K562 (cell line): ENCODE measurements around the gene KCP. TPM values are rescaled to one million over a fixed set of nuclear protein-coding genes. Genes with fewer than 3 reads are reported as not detected.
A peak's percentile ranks its signal among the peaks of the same experiment; 100 is the strongest.

ENCODE experiments used
- GTF2F1 ChIP-seq: IDR thresholded peaks from 2 replicates; pipeline ENCODE4 v1.6.1; 2011; ENCODE audit warnings: low read depth, low read length, improper control_type of control experiment
- SMC3 ChIP-seq: conservative IDR thresholded peaks from 2 replicates; pipeline ENCODE4 v1.6.1; 2011; ENCODE audit warnings: low read depth, low read length, improper control_type of control experiment; ENCODE audit not compliant: insufficient read depth
- TCF7 ChIP-seq: sonication (generic); IDR thresholded peaks from 2 replicates; pipeline ENCODE4 v1.6.1; 2016; ENCODE audit warnings: antibody characterized with exemption, borderline replicate concordance
- USF2 ChIP-seq: sonication (generic); formaldehyde crosslinking; IDR thresholded peaks from 2 replicates; pipeline ENCODE4 v1.5.0; 2020; ENCODE audit warnings: missing genetic modification reagents
- polyA plus RNA-seq, 8 experiments: library from polyadenylated mRNA; depleted of rRNA in 4 of 8; stranded (reverse) in 5 of 8; unstranded in 3 of 8; fragments of >200 nt; fragmentation: Nextera tagmentation in 2 of 8; fragmentation: Illumina TruSeq in 1 of 8; extraction: Ambion mirVana in 2 of 8; extraction: Trizol in 1 of 8; gene quantifications; 2 replicates each; pipeline versions ENCODE4 v1.2.1 to v1.2.3, GENCODE V29; 2011 to 2014; ENCODE audit warnings: inconsistent platforms in 1 of 8, missing spikeins in 1 of 8
- total RNA-seq, 7 experiments: library from RNA; depleted of rRNA in 6 of 7; stranded (reverse); fragments of >200 nt in 6 of 7; fragmentation: Illumina TruSeq in 2 of 7; extraction: Trizol in 2 of 7; gene quantifications; 2 replicates each; pipeline versions ENCODE4 v1.2.1 to v1.2.3, GENCODE V29; 2011 to 2021; ENCODE audit warnings: low replicate concordance in 1 of 7
- TF ChIP-seq, protein P1 (sequence below), 2 experiments: fragments of 450-650 bp; IDR thresholded peaks; 2 replicates each; pipeline ENCODE4 v1.6.1; 2016

KCP gene
- total and polyA plus RNA-seq, 9 of the 15 experiments (the other 6 are each of a cell fraction or from before 2014, with no cell fraction given): 0.06 to 0.17 (median 0.12) TPM; not detected in 3

- TF ChIP-seq SMC3: no peak
- TF ChIP-seq USF2 (CRISPR knock-in tag): 0 out of 2 replicates have a peak, but pooled peaks have one; percentile 24
- TF ChIP-seq TCF7: no peak
- TF ChIP-seq, protein P1, sequence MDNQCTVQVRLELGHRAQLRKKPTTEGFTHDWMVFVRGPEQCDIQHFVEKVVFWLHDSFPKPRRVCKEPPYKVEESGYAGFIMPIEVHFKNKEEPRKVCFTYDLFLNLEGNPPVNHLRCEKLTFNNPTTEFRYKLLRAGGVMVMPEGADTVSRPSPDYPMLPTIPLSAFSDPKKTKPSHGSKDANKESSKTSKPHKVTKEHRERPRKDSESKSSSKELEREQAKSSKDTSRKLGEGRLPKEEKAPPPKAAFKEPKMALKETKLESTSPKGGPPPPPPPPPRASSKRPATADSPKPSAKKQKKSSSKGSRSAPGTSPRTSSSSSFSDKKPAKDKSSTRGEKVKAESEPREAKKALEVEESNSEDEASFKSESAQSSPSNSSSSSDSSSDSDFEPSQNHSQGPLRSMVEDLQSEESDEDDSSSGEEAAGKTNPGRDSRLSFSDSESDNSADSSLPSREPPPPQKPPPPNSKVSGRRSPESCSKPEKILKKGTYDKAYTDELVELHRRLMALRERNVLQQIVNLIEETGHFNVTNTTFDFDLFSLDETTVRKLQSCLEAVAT (IDR thresholded peaks at IDR 0.05): no peak
- no peak for TF ChIP-seq GTF2F1
Measured at GRCh38 chr7:128884561-128885369, 25.7 kb downstream of the KCP start (continued).
